Measurements from ENCODE around the gene F8. TPM values are rescaled to one million over a fixed set of nuclear protein-coding genes. Genes with fewer than 3 reads are reported as not detected.
A peak's percentile ranks its signal among the peaks of the same experiment; 100 is the strongest.
"Not testable (repeated sequence)": the region's sequence is repeated elsewhere in the genome, so short reads cannot be mapped to it uniquely, and the experiment has no call there.

Gene F8
- polyA plus RNA-seq, 1 donor, result 13.0 TPM

DNA sequence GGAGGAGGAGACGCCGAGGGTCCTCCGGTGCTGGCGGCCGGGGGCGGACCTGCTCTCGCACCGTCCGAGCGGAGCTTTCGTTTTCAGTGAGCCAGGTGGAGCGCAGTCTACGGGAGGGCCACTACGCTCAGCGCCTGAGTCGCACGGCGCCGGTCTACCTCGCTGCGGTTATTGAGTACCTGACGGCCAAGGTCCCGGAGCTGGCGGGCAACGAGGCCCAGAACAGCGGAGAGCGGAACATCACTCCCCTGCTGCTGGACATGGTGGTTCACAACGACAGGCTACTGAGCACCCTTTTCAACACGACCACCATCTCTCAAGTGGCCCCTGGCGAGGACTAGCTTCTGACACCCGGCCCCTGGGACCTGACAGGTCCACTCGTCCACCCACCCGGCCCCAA is 137.5 kb downstream of the F8 start:
- DNase-seq, result not testable (repeated sequence)

DNA sequence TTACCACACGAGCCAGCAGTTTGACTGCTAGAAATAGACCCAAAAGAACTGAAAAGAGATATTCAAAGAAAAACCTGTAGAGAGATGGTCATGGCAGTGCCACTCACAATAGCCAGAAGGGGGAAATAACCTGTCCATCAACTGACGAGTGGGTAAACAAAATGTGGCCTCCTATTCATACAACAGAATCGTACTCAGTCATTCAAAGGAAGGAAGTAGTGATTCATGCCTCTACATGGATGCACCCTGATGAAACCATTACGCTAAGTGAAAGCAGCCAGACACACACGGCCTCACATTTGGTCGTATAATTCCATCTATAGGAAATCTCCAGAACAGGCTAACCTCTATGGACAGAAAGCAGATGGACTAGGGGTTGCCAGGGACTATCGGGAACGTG is 138.5 kb downstream of the F8 start:
- not testable (repeated sequence) for DNase-seq

DNA sequence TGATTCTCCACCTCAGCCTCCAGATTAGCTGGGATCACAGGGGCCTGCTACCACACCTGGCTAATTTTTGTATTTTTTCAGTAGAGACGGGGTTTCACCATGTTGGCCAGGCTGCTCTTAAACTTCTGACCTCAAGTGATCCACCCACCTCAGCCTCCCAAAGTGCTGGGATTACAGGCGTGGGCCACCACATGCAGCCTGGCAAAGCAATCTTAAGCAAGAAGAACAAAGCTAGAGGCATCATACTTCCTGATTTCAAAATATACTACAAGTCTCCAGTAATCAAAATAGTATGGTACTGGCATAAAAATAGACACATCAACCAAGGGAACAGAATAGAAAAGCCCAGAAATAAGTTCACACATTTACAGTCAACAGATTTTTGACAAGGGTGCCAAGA is 149.2 kb downstream of the F8 start:
- DNase-seq, result no peak

DNA sequence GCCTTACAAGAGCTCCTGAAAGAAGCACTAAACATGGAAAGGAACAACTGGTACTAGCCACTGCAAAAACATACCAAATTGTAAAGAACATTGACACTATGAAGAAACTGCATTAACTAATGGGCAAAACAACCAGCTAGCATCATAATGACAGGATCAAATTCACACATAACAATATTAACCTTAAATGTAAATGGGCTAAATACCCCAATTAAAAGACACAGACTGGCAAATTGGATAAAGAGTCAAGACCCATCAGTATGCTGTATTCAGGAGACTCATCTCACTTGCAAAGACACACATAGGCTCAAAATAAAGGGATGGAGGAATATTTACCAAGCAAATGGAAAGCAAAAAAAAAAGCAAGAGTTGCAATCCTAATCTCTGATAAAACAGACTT is 154.0 kb downstream of the F8 start:
- DNase-seq, result not testable (repeated sequence)

DNA sequence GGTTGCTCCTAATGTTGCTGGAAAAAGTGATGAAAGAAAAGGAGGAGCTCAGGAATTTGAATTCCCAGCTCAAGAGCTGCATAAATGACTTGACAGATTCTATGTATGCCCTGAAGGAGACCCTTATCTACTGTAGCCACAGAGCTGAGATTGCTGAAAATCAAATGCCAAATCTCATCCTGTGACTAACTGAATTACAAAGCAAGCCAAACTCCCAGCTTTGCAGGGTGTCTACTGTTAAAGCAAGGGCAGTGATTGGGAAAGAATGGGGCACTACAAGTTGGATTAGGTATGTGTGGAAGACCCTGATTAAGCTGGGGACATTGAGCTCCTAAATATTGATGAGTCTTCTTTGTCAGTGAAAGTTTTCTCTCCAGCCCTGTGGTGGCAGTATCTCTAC is 167.3 kb downstream of the F8 start:
- DNase-seq, result no peak

DNA sequence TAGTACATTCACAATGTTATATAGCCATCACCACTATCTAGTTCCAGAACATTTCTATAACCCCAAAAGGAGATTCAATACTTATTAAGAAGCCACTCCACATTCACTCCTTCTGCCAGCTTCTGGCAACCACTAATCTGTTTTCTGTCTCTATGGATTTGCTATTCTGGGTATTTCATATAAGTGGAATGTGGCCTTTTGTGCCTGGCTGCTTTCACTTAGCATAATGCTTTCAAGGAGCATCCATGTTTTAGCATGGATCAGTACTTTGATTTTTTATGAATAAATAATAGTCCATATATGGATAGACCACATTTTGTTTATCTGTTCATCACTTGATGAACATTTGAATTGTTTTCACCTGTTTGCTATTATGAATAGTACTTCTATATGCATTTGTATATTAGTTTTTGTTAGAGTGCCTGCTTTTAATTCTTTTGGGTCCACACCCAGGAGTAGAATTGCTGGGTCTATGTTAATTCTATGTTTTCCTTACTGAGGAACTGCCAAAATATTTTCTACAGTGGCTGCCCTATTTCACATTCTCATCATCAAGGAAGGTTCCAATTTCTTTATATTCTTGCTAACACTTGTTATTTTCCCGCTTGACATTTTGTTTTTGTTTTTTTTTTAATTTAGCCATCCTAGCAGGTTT is 171.4 kb downstream of the F8 start:
- no peak for DNase-seq

DNA sequence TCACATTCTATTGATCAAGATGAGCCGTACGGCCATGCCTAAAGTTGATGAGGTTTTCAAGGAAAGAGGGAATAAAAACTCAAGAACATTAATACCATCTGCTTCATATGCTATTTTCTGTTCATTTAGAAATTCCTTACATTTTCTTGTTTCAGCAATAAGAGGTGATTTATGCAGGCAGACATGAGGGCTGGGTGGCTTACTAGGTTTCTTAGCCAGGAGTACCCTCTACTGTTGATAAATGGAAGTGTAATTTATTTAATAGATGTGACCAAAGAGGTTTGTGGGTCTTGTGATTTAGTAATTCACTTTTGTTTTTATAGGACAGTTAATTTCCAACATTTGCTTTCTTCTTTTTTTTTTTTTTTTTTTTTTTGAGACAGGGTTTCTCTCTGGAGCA is 181.7 kb downstream of the F8 start:
- DNase-seq, result peak; percentile 5

DNA sequence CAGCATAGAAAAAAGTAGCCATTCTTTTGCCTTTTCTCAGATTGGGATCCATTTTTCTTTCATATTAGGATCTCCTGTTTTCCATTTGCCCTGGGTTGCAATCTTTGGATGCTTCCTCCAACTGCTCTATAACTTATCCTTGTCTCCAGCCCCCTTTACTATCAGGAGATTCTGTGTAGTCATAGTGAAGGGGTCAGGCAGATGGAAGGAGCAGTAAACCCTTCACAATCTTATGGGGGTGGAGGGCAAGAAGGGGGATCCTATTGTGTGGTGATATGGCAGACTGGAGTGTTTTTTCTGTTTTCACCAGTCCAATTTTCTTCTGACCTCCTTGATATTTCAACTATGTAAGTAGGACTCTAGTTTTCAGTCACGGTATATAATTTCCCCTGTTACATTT is 186.4 kb downstream of the F8 start:
- DNase-seq, result no peak

DNA sequence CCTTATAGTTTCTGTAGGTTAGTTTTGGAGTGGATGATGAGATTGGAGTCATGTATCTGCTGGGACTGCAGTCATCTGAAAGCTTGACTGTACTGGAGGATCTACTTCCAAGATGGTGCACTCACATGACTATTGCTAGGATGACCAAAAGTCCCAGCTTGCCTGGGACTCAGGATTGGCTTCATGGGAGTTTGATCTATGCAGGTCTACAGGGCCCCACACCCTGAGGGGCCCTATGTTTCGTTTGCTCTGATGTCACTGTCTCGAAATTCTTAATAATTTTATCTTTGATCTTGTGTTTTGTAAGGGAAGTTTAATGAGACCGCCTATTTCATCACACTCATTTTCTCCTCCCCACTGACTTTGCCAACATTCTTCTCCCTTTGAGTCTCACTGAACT is 188.0 kb downstream of the F8 start, which contains the start of gene SMIM9:
Gene SMIM9 (minus strand): TSS at position 101 of the 400 bp plus-strand sequence. CDS start 3,806 bp downstream, outside the sequence.
- no peak for DNase-seq

DNA sequence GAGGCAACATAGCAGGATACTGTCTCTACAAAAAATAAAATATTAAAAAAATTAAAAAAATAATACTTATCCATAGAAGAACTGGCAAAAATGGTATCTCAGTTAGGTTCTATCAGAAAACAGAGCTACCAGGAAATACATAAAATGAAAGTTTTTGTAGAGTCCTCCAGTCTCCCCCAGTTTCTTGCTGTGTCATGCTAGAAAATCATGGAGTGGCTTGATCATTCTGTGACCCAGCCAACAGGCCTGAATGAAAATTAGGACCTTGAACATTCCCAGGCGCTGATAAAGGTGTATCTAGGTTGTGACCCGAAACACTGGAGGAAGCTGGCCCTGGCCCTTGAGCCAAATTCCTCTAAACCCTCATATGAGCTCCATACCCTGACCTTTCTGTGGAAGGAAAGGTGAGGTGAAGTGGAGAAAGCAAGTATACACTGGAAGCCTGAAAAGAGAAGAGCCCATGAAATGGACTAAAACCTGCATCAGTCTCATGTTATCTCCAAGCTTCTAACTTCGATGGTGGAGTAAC is 188.7 kb downstream of the F8 start:
- DNase-seq, result no peak

DNA sequence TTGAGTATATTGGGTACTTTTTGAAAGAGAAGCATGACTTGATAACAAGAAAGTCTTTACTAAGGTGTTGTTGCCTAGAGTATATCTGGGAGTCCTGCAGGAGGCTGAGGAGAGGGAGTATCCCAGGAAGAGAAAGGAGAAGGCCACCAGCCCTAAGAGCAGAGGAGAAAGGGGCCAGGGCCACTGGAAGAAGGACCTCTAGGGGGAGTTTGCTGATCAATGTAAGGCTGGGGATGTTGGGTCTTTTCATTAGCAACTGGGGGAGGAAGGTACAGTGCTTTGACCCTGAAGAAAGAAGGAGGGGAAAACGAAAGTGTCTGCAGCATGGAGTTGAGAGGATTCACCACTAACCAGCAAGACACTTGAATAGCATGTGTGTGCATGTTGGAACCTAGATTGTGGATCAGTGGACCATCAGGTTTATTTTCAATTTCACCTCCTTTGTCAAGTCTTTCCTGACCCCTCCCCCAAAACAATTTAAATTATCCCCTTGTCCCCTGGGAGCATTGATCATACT is 192.5 kb downstream of the F8 start:
- DNase-seq, result no peak

DNA sequence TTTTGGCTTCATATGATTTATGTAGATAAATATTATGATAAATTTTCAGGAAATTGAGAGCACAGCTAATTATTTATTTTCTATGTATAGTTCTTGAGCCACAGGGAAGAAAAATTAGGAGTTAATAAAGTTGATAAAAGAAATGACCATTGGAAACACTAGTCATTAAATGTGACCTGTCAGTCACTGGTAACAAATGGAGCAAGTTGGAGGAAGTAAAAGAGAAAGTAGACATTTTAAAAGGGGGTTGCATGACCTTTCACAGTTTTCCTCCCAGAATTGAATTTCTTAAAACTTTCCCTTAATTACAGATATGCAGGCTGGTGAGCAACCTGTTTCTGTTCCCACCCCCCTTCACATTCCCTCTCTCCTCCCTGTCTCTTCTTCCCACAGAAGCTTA is 193.4 kb downstream of the F8 start:
- DNase-seq, result no peak

DNA sequence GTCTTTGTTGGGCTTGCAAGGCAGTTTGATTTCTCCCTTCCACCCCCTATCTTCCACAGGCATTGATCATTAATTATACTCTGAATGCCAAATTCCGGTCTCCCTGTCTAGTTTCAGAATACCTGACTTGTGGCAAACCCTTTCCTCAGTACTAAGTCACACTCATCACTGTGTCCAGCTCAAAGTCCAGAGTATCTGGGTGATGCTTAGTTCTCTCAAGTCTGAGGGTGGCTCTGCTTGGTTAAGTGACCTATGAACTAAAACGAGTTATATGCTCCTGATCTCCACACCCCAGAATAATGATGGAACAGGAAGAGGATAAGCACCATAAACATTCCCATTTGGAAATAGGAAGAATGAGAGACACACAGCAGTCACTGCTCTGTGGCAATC is 194.5 kb downstream of the F8 start:
- DNase-seq, result no peak

DNA sequence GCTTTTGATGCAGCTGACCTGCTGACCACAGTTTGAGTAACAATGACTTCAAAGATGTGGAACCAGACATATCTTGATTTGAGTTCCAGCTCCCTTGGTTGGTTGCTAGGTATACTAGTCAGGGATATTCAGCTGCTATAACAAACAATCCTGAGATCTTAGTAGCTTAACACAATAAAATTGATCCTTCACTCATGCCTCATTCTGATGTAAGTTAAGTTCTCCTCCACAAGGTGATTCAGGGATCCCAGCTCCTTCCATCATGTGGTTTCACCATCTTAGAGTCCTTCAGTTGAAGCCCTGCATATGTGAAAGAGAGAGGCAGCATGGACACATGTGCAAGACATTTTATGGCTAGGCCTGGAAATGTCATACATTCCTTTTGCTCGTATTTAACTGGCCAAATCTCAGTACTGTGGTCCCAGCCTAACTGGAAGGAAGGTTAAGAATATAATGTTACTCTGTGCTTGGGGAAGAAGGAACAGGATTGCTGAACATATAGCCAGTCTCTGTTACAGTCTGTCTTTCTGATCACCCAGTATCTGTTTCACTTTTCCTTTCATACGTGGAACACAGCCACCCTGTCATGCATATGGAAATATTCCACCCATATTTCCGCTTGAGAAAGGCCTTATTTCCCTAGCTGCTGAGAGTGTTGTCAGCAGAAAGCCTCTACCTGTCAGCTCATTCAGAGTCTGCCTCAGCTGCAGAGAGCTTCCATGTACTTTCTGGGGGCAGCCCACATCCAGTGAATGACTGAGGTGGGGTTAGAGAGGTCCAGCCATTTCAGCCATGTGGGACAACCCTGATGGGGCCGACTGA is 195.1 kb downstream of the F8 start:
- DNase-seq, result no peak

DNA sequence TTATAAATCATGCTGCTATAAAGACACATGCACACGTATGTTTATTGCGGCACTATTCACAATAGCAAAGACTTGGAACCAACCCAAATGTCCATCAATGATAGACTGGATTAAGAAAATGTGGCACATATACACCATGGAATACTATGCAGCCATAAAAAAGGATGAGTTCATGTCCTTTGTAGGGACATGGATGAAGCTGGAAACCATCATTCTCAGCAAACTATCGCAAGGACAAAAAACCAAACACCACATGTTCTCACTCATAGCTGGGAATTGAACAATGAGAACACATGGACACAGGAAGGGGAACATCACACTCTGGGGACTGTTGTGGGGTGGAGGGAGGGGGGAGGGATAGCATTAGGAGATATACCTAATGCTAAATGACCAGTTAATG is 196.9 kb downstream of the F8 start:
- not testable (repeated sequence) for DNase-seq

DNA sequence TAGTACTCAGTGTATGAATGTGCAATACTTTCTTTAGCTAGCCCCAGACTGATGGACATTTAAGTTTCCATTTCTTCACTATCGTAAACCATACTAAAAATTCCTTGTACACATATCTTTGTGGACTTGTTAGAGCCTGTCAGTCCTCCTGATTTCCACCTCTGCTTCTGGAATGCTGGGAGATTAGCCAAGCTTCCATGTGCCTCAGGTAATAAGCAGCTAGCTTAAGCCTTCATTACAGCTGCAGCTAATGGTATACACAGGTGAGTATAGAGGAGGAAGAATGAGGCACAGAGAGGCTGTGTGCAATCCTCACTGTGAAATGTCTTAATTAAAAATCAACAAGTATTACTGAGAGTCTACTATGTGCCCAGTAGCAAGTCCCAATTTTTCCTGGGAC is 197.9 kb downstream of the F8 start:
- DNase-seq, result no peak

DNA sequence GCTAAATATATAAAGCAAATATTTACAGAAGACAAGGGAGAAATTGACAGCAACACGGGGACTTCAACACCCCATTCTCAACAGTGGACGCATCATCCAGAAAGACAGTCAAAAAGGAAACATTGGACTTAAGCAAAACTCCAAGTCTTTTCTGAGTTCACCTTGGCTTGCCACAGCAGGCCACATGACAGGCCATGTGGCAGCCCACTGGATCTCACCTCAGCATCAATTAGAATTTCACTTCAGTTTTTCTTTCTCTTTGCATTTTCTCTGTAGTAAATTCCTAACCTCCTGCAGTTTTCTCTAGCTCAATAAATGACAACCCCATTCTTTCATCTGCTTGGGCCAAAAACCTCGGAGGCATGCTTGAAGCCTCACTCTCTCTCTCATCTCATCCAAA is 200.5 kb downstream of the F8 start:
- no peak for DNase-seq

DNA sequence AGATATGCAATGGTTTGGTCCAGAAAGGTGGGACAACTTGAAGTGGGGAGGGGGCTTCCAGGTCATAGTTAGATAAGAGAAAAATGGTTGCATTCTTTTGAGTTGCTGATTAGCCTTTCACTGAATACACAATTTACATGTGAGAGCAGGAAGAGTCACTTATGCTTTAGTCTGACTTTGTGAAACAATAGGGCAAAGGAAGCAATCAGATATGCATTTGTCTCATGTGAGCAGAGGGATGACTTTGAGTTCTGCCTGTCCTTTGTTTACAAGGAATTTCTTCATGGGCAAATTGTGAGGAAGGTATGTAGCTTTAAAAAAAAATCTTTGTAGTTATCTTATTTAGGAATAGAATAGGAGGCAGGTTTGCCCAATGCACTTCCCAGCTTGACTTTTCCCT is 201.0 kb downstream of the F8 start:
- no peak for DNase-seq

DNA sequence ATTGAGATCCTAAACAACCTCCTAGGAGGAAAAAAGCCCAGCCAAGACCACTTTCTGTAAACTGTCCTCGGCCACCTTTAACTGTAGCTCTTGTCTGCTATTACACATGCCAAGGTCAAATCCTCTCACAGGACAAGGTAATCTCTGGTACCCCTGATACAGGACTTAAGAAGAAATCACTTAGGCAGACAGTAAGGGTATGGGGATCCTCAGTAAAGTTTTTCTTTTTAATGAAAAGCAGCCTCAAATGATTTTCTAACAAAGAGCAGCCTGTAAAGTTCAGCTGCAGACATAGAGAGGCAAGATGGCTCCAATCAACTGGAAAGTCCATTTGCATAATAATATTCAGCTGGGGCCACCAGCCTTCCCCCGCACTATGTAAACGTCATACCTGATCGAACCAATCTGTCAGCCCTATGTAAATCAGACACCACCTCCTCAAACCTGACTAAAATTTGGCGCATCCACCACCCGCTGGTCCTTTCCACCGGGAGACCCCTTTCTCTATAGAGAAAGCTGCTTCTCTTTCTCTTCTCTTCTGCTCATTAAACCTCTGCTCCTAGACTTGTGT is 202.7 kb downstream of the F8 start:
- no peak for DNase-seq

DNA sequence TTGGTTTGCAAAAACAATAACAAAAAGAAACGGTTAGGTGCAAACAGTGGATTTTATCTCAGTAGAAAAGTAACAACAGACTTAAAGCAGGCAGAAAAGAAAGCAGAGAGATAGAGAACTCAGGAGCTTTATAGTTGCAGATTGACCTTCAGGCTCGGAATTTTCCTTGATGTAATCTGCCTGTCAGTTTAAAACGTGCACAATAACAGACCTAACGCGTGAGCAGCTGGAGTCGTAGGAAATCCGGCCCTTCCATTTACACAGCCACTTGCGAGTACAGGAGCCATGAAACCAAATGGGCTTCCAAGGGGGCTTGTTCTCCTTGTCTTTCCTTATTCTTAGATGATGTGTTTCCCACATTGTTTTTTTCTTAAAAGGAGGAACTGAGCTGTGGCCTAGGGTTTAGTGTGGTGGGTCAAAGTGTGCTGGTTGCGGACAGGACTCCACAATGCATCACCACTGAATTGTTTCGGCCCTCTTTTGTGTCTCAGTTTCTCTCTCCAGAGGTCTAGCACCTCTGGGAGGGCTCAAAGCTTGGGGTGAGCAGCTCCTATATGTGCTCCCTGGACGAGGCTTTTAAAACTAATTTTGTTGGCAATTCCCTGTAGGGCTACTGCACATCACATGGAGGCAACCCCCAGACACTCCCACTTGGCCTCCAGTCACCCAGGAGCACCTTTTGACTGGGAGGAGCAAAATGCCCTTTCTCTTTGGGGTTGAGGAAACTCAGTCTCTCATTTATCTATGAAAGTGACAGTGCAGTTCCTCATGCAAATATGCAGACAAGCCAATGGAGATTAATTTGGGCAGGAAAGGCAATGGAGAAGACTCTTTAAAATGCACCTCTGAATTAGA is 203.4 kb downstream of the F8 start:
- no peak for DNase-seq

DNA sequence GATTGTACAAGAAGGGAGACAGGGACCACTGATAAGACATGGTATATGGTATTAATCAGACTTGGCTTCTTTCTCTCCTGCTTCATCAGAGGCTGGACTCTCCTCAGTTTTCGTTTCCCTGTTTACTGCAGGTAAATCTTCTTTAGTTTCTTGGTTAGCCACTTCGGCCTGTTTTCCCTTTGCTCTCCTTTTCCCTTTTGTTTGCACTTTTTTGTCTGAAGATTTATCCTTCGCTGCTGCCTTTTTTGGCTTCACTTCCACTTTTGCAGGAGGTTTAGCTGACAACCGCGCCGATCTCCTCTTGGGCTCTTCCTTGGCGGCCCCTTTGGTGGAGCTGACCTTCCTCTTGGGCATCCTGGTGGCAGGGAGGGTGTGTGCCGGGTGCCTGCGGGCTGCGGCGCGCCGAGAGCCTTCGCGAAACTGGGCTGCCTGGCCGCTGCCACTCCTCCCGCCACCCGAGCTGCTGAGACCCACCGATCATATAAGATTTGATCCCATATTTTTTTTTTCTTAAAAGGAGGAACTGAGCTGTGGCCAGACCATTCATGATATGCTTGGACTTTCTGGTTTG is 205.4 kb downstream of the F8 start:
- DNase-seq, result not testable (repeated sequence)

All from left kidney (tissue), 2 donors.